ENCODE results near the gene CD302.
"Not testable (repeated sequence)": the region's sequence is repeated elsewhere in the genome, so short reads cannot be mapped to it uniquely, and the experiment has no call there.

CD302 gene

GRCh38 chr2:159758686-159759085 lies 39.3 kb downstream of the CD302 start:
- no peak overlapping the region for H3K27ac ChIP-seq
- no peak for TF ChIP-seq CTCF (conservative IDR thresholded peaks at IDR 0.05)
- no peak for TF ChIP-seq ZFX (IDR thresholded peaks at IDR 0.05)

- no peak overlapping the region for H3K27ac ChIP-seq
- TF ChIP-seq ZFX (IDR thresholded peaks at IDR 0.05) (no peak), CTCF (conservative IDR thresholded peaks at IDR 0.05) (no peak)
Observed at GRCh38 chr2:159758239-159758638, 39.8 kb downstream of the CD302 start.

GRCh38 chr2:159755788-159756187 lies 42.2 kb downstream of the CD302 start:
- no peak for TF ChIP-seq ZFX (IDR thresholded peaks at IDR 0.05)
- 0 out of 2 replicates have a peak, but pooled peaks have one; percentile 10 for TF ChIP-seq CTCF (conservative IDR thresholded peaks at IDR 0.05)
- H3K27ac ChIP-seq, result no peak overlapping the region

GRCh38 chr2:159755014-159755413 lies 43.0 kb downstream of the CD302 start:
- no peak for TF ChIP-seq CTCF (conservative IDR thresholded peaks at IDR 0.05)
- TF ChIP-seq ZFX (IDR thresholded peaks at IDR 0.05), result no peak
- H3K27ac ChIP-seq, result no peak overlapping the region

- TF ChIP-seq ZFX (IDR thresholded peaks at IDR 0.05) (no peak), CTCF (conservative IDR thresholded peaks at IDR 0.05) (no peak)
- no peak overlapping the region for H3K27ac ChIP-seq
Observed at GRCh38 chr2:159753797-159754196, 44.2 kb downstream of the CD302 start.

- no peak overlapping the region for H3K27ac ChIP-seq
- TF ChIP-seq ZFX (IDR thresholded peaks at IDR 0.05), result no peak
- TF ChIP-seq CTCF (conservative IDR thresholded peaks at IDR 0.05), result no peak
Observed at GRCh38 chr2:159750873-159751272, 47.1 kb downstream of the CD302 start.

GRCh38 chr2:159748089-159748488 lies 49.9 kb downstream of the CD302 start:
- TF ChIP-seq CTCF (conservative IDR thresholded peaks at IDR 0.05) (no peak), ZFX (IDR thresholded peaks at IDR 0.05) (no peak)
- no peak overlapping the region for H3K27ac ChIP-seq

GRCh38 chr2:159745237-159745636 lies 52.8 kb downstream of the CD302 start:
- H3K27ac ChIP-seq, result not testable (repeated sequence)

All from C4-2B (cell line).